Fibroblast of skin of left biceps (primary cell): ENCODE measurements around the gene ZC3H15.
"Not testable (repeated sequence)": the region's sequence is repeated elsewhere in the genome, so short reads cannot be mapped to it uniquely, and the experiment has no call there.

ENCODE experiments used
- DNase-seq, 2 experiments: peaks; one replicate each; pipeline ENCODE4 v3.0.0-alpha.2; 2013; ENCODE audit warnings: low read depth in 2 of 2

Gene ZC3H15

DNA sequence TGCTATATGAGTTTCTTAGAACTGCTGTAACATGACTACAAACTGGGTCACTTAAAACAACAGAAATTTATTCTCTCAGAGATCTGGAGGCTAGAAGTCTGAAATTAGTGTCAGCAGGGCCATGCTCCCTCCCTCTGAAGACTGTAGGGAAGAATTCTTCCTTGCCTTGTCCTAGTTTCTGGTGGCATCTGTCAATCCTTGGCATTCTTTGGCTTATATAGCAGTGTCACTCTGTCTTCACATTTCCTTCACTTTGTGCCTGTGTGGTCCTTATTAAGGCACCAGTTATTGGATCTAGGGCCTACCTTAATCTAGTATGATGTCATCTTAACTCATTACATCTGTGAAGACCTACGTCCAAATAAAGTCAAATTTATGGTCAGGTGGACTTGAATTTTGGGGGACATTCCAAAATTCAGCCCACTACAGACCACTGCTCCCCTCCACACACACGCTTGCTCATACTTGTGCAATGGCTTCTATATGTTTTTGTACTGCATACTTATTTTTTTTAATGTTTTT is 7.6 kb downstream of the ZC3H15 start:
- no peak for DNase-seq

DNA sequence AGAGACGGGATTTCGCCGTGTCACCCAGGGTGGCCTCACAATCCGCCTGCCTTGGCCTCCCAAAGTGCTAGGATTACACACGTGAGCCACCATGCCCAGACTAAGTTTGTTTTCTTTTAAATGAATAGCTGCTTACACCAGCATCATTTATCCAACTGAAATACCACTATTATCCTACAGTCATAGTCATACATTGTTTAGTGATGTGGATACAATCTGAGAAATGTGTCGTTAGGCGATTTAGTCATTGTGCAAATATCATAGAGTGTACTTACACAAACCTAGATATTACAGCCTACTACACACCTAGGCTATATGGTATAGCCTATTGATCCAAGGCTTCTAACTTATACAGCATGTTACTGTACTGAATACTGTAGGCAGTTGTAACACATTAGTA is 10.3 kb downstream of the ZC3H15 start:
- no peak for DNase-seq

- DNase-seq, result no peak
These were observed 11.9 kb downstream of the ZC3H15 start for GRCh38 chr2:186497928-186498327.

DNA sequence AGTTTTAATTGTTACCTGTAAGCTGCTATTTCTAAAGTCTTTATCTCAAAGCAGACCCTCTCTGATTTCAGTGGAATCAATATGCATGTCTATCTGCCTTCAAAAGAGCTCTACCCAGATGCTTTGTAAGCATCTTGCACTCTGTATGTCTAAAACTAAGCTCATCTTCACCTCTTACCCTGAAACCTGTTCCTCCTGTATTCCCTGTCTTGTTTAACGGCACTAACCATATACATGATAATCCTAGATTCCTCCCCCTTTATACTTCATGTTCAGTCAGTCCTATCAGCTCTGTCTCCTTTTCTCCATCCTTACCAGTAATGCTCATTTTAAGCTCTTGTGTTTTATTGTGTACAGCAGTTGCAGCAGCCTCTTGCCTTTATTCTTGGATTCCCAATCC is 12.8 kb downstream of the ZC3H15 start:
- no peak for DNase-seq

DNA sequence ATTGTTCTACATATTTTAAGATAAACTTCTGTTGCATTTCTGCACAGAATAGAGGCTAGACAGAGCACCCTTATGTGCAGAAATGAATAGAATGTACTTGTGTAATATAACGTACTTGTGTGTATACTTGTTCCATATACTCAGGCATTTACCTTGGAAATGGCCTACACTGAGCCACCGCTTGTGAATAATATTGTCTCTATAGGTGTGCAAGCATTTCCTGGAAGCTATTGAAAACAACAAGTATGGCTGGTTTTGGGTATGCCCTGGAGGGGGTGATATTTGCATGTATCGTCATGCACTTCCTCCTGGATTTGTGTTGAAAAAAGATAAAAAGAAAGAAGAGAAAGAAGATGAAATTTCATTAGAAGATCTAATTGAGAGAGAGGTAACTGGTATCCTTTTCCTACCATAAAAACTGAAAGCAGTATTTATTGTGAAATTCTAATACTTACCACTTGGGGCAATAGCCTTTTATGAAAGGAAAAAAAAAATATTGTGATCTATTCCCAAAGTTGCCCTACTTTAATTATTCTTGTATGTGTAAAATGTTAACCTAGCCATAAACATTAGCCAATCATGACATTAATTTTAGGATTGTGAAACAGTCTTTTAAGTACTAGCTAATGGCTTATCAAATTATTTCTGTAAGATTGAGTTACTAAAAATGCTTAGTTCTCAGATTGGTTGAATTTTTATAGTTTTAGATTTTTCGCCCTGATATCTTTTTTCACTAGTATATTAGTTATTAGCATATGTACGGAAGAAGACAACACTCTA is 18.0 kb downstream of the ZC3H15 start:
- DNase-seq, result no peak

GRCh38 chr2:186508263-186508662 is 22.2 kb downstream of the ZC3H15 start:
- DNase-seq, result no peak

GRCh38 chr2:186515376-186515775 is 29.3 kb downstream of the ZC3H15 start:
- no peak for DNase-seq

DNA sequence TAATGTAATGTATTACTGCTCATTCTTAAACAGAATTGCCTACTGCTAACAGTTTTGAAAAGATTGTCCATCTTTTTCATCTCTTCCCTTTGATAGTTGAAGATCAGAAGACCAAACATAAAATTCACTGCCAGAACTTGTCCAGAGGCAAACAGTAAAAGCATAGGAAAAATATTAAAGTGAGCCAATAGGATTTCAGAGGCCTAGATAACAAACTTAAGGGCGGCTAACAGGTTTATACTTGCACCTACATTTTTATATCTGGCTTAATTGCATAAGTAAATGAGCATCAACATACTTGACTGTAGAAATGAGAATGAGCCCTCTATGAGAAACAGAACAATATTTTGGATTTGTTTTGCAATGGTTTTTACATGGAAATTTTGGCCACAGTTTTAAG is 30.3 kb downstream of the ZC3H15 start:
- DNase-seq, result no peak

GRCh38 chr2:186517090-186517489 is 31.0 kb downstream of the ZC3H15 start:
- DNase-seq, result no peak

- DNase-seq, result no peak
These were observed 32.2 kb downstream of the ZC3H15 start for GRCh38 chr2:186518291-186518690.

DNA sequence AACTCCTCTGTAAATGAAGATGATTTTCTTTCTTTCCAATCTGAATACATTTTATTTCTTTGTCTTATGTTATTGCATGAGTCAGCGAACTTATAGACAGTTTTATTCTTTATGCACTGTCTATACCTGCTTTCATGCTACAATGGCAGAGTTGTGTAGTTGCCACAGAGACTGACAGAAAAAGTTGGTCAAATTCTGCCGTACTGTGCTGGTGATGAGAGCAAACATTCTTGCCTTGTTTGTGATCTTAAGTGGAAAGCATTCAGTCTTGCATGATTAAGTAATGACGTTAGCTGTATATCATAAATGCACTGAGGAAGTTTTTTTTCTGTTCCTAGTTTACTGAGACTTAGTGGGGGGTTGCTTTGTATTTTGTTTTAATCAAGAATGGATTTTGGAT is 32.9 kb downstream of the ZC3H15 start:
- DNase-seq, result no peak

- DNase-seq, result not testable (repeated sequence)
These were observed 35.6 kb downstream of the ZC3H15 start for GRCh38 chr2:186521570-186522153.

GRCh38 chr2:186522450-186522849 is 36.4 kb downstream of the ZC3H15 start:
- no peak for DNase-seq

DNA sequence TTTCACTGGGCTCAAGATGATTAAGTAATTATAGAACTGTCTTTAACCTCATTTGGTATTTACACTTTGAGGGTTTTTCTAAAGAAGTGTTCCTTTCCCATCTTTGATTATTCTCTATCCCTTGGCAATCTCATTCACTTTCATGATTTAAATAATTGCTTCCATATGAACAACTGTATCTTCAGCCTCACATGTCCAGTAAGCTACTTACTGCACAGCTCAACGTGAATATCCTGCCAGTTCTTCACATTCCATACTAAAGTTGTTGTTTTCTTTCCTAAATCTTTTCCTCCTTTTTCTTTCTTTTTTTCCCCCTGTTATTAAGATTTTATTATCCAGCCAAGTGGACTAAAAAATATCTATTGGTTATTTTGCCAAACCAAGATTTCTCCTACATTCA is 37.7 kb downstream of the ZC3H15 start:
- DNase-seq, result peak in 1 of 2 experiments; percentile 53

DNA sequence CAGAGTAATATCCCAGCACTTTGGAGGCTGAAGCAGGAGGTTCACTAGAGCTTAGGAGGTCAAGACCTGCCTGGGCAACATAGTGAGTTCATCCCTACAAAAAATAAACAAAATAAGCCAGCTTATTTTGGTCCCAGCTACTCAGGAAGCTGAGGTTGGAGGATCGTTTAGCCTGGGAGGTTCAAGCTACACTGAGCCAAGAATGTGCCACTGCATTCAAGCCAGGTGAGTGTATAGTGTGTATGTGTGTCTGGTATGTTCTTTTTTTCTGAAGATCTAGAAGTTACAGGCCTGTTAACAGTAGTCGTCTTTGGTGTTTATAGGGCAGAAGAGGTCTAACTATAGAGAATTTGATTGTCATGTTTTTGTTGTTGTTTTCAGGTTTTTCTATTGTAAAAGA is 40.2 kb downstream of the ZC3H15 start:
- no peak for DNase-seq

- DNase-seq, result no peak
These were observed 44.3 kb downstream of the ZC3H15 start for GRCh38 chr2:186530314-186530713.

- DNase-seq, result no peak
These were observed 45.3 kb downstream of the ZC3H15 start for GRCh38 chr2:186531257-186531775.

- no peak for DNase-seq
These were observed 46.8 kb downstream of the ZC3H15 start for GRCh38 chr2:186532891-186533290.

DNA sequence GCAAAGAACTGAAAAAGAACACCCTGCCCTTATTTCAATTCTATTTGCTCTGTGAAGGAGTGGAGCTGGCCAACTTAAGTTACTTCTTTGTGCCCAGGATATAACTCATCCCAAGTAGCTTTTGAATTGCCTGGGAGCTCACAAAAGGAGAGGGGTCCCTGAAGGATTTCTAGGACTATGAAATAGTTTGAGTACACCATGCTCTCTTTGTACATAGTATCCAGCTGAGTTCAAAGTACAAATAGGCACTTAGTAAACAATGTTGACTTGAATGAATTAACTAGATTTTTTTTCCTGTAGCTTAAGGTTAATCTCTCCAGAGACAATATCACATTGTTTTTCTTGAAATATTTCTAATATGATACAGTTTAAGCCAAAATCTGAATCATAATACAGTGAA is 47.7 kb downstream of the ZC3H15 start:
- no peak for DNase-seq

DNA sequence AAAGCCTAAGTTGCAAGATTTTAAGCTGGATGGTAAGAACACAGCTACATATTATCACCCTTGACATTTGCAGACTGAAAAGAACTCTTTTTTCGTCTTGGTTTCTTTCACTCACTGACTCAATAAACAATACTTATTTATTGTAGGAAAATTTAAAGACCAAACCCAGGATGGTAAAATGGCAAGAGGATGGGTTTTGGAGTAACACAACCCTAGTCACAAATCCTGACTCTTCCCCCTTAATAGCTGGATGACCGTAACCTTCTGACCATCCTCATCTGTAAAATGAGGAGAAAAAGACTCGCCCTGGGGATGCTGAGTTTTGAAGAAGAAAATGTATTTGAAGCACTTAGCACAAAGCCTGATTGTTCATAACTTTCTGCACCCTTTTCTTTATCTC is 48.3 kb downstream of the ZC3H15 start:
- DNase-seq, result no peak

DNA sequence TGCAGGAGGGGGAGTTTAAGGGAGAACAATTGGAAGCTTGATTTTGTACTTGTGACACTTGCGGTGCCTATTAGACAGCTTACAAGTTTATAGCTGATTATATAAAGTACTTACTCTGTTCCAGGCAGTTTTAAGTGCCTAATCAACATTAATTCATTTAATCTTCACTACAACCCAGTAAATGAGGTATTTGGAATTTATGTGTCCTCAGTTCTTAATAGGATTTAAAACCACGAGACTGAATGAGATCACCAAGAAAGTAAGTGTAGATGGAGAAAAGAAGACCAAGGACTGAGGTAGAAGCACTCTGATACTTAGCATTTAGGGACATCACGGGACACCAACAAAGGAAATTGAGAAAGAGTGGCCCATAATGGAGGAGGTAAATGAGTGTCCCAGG is 49.8 kb downstream of the ZC3H15 start:
- no peak for DNase-seq

GRCh38 chr2:186537019-186537418 is 51.0 kb downstream of the ZC3H15 start:
- no peak for DNase-seq

- DNase-seq, result peak in 1 of 2 experiments; percentile 75
These were observed 54.9 kb downstream of the ZC3H15 start for GRCh38 chr2:186540941-186541340.
